Liver (tissue), 9 donors: ENCODE measurements around the gene TSEN2. TPM values are rescaled to one million over a fixed set of nuclear protein-coding genes. Genes with fewer than 3 reads are reported as not detected.
A peak's percentile ranks its signal among the peaks of the same experiment; 100 is the strongest.

Source experiments
- DNase-seq: peaks from one replicate; pipeline ENCODE4 v3.0.0-alpha.2; 2017; ENCODE audit warnings: low spot score
- H3K27ac ChIP-seq, 2 donors: one replicate each; pipeline ENCODE4 v1.7.0; 2013; ENCODE audit warnings: inconsistent platforms in 2 of 2, low read length in 2 of 2, control low read depth in 1 of 2, low read depth in 1 of 2, mild to moderate bottlenecking in 1 of 2
- H3K27me3 ChIP-seq, 4 donors: one replicate each; pipeline versions ENCODE4 v1.6.1 to v1.7.0; 2013; ENCODE audit warnings: low read length in 3 of 4, inconsistent platforms in 1 of 4, mild to moderate bottlenecking in 1 of 4, moderate library complexity in 1 of 4; ENCODE audit not compliant: control insufficient read depth in 4 of 4, insufficient read depth in 4 of 4
- H3K36me3 ChIP-seq, 4 donors: one replicate each; pipeline versions ENCODE4 v1.6.1 to v1.7.0; 2013; ENCODE audit warnings: low read length in 3 of 4, mild to moderate bottlenecking in 3 of 4, low read depth in 1 of 4, moderate library complexity in 1 of 4; ENCODE audit not compliant: control insufficient read depth in 4 of 4, insufficient read depth in 3 of 4
- H3K4me1 ChIP-seq, 4 donors: one replicate each; pipeline versions ENCODE4 v1.6.1 to v1.7.0; 2013; ENCODE audit warnings: low read length in 3 of 4, mild to moderate bottlenecking in 3 of 4, moderate library complexity in 1 of 4; ENCODE audit not compliant: control insufficient read depth in 4 of 4, insufficient read depth in 4 of 4
- H3K4me3 ChIP-seq, 3 donors: one replicate each; pipeline versions ENCODE4 v1.6.1 to v1.7.0; 2013; ENCODE audit warnings: low read length in 3 of 3, control low read depth in 1 of 3, low read depth in 1 of 3, mild to moderate bottlenecking in 1 of 3
- H3K9ac ChIP-seq, 2 donors: one replicate each; pipeline ENCODE4 v1.7.0; 2013; ENCODE audit warnings: low read length in 2 of 2, mild to moderate bottlenecking in 2 of 2, moderate library complexity in 2 of 2, control low read depth in 1 of 2, low read depth in 1 of 2
- H3K9me3 ChIP-seq, 4 donors: one replicate each; pipeline versions ENCODE4 v1.6.1 to v1.7.0; 2013; ENCODE audit warnings: low read length in 3 of 4; ENCODE audit not compliant: control insufficient read depth in 4 of 4
- EGR1 ChIP-seq, 2 donors: IDR thresholded peaks; 2 replicates each; pipeline ENCODE4 v1.6.1; 2016 to 2018; ENCODE audit warnings: antibody characterized with exemption in 2 of 2, low read depth in 2 of 2
- FOXA1 ChIP-seq: IDR thresholded peaks from 2 replicates; pipeline ENCODE4 v1.6.1; 2016; ENCODE audit warnings: antibody characterized with exemption
- FOXA2 ChIP-seq: IDR thresholded peaks from 2 replicates; pipeline ENCODE4 v1.6.1; 2016; ENCODE audit warnings: antibody characterized with exemption
- GABPA ChIP-seq, 2 donors: IDR thresholded peaks in 1 of 2; conservative IDR thresholded peaks in 1 of 2; 2 replicates each; pipeline ENCODE4 v1.6.1; 2016; ENCODE audit warnings: antibody characterized with exemption in 2 of 2, mild to moderate bottlenecking in 1 of 2, moderate library complexity in 1 of 2
- HNF4A ChIP-seq, 2 donors: conservative IDR thresholded peaks; 2 replicates each; pipeline ENCODE4 v1.6.1; 2016; ENCODE audit warnings: antibody characterized with exemption in 2 of 2, mild to moderate bottlenecking in 2 of 2
- HNF4G ChIP-seq: IDR thresholded peaks from 2 replicates; pipeline ENCODE4 v1.6.1; 2016; ENCODE audit warnings: antibody characterized with exemption
- JUND ChIP-seq, 2 donors: IDR thresholded peaks; 2 replicates each; pipeline ENCODE4 v1.6.1; 2016; ENCODE audit warnings: antibody characterized with exemption in 2 of 2
- NR2F2 ChIP-seq: IDR thresholded peaks from 2 replicates; pipeline ENCODE4 v1.6.1; 2016; ENCODE audit warnings: antibody characterized with exemption
- RAD21 ChIP-seq, 2 donors: IDR thresholded peaks; 2 replicates each; pipeline ENCODE4 v1.6.1; 2016; ENCODE audit warnings: antibody characterized with exemption in 2 of 2, mild to moderate bottlenecking in 2 of 2
- RXRA ChIP-seq, 2 donors: IDR thresholded peaks; 2 replicates each; pipeline ENCODE4 v1.6.1; 2017 to 2018; ENCODE audit warnings: antibody characterized with exemption in 2 of 2, mild to moderate bottlenecking in 1 of 2
- SP1 ChIP-seq: IDR thresholded peaks from 2 replicates; pipeline ENCODE4 v1.6.1; 2018; ENCODE audit warnings: antibody characterized with exemption, mild to moderate bottlenecking
- TAF1 ChIP-seq: conservative IDR thresholded peaks from 2 replicates; pipeline ENCODE4 v1.6.1; 2016; ENCODE audit warnings: antibody characterized with exemption, mild to moderate bottlenecking
- YY1 ChIP-seq: IDR thresholded peaks from 2 replicates; pipeline ENCODE4 v1.6.1; 2016; ENCODE audit warnings: antibody characterized with exemption, mild to moderate bottlenecking
- WGBS: extraction: QIAGEN DNeasy Blood & Tissue Kit; methylation state at CpG from one replicate; pipeline ENCODE4 v1.1.7; 2013; 5-methylcytosine and 5-hydroxymethylcytosine counted together
- polyA plus RNA-seq, 2 donors: library from polyadenylated mRNA; stranded (reverse) in 1 of 2; unstranded in 1 of 2; fragments of 200-250 nt in 1 of 2; fragments of >200 nt in 1 of 2; fragmentation: Nextera tagmentation in 1 of 2; extraction: Ambion mirVana in 1 of 2; gene quantifications; one replicate each; pipeline versions ENCODE4 v1.2.1 to v1.2.3, GENCODE V29; 2013 to 2015
- total RNA-seq, 2 donors: library from RNA; depleted of rRNA; stranded (reverse); fragments of >200 nt; gene quantifications; one replicate each; pipeline ENCODE4 v1.2.3, GENCODE V29; 2014
- TF ChIP-seq, protein P1 (sequence below): fragments of 150-350 bp; IDR thresholded peaks from 2 replicates; pipeline ENCODE4 v1.5.1; 2017; ENCODE audit warnings: improper control_type of control experiment, low read depth, low read length; ENCODE audit not compliant: missing input control
- TF ChIP-seq, protein P2 (sequence below): IDR thresholded peaks from 2 replicates; pipeline ENCODE4 v1.6.1; 2016; ENCODE audit warnings: antibody characterized with exemption
- TF ChIP-seq, protein P3 (sequence below): IDR thresholded peaks from 2 replicates; pipeline ENCODE4 v1.6.1; 2016; ENCODE audit warnings: antibody characterized with exemption, mild to moderate bottlenecking
- TF ChIP-seq, protein P4 (sequence below): IDR thresholded peaks from 2 replicates; pipeline ENCODE4 v1.6.1; 2016; ENCODE audit warnings: antibody characterized with exemption
- TF ChIP-seq, protein P5 (sequence below): IDR thresholded peaks from 2 replicates; pipeline ENCODE4 v1.6.1; 2016; ENCODE audit warnings: antibody characterized with exemption
- donor health status: healthy.
- donor health status: healthy.
- donor health status: healthy.
- donor health status: healthy.
- donor health status: healthy.

The TSEN2 gene
- total and polyA plus RNA-seq, 4 donors: 4.1 to 14.1 (median 6.9) TPM

DNA sequence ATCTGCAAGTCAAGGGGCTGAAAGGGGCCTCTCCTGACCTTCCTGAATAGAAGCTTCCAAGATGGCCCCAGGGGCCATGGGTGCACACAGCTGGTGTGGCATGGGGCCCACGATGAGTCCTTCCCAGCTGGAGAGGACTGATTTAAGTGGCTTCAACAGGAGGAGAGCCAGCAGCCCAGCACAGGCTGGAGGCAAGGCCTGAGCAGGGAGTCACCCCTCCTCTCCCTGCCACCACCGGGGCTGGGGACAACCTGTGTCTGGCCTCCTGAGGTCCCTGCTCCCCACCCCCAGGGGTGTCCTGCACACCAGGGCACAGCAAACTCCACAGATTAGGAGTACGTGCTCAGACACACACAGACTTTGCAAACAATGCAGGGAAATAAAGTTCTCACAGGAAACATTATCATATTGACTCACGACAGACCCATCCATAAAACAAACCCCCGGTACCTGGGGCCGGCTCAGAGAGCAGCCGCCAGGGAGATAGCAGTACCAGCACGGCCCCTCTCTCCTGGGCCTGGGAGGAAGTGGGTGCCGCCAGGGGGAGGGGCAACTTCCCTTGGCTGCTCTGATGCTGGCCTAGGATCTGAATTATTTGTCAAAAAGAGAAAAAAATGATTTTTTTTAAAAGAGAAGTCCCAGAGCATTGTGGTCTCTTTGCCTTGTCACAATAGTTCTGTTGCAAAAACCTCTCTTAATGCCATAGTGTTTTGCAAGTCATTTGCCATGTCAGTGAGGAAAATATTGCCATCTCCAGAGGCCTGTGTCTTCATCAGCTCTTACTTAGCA is 21.9 kb upstream of the TSEN2 start:
- no peak overlapping the region for H3K9ac ChIP-seq
- H3K4me1 ChIP-seq: peaks cover 3 to 10% (median 6%) of the 10 kb centered on the region in 4 donors
- H3K4me3 ChIP-seq: no peak overlapping the region
- no peak for DNase-seq
- no peak overlapping the region for H3K27ac ChIP-seq
- no peak for TF ChIP-seq YY1
- no peak for TF ChIP-seq RAD21 (IDR thresholded peaks at IDR 0.05)
- H3K36me3 ChIP-seq: no peaks in the 10 kb centered on the region
- H3K9me3 ChIP-seq: no peaks in the 10 kb centered on the region
- no peaks in the 10 kb centered on the region for H3K27me3 ChIP-seq
- WGBS: 58% methylated on average over 9 of the region's 9 CpGs

DNA sequence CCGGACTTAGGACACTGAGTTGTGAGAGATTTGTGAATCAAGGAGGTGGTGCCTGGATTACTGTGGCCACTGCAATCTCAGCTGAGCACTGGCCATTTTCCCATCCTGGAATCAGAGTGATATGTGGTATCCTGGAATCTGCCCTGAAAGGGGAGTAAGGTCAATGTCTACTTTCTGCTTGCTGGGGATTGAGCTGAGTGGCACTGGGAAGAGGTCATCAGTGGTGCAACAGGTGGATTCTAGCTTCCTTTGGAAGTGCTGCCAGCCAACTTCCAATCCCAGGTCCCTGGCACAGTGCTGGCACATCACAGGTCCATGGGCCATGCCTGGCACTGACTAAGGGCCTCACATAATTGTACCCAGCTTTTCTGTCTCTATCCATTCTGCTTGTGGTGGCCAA is 20.6 kb upstream of the TSEN2 start:
- TF ChIP-seq, protein P1, sequence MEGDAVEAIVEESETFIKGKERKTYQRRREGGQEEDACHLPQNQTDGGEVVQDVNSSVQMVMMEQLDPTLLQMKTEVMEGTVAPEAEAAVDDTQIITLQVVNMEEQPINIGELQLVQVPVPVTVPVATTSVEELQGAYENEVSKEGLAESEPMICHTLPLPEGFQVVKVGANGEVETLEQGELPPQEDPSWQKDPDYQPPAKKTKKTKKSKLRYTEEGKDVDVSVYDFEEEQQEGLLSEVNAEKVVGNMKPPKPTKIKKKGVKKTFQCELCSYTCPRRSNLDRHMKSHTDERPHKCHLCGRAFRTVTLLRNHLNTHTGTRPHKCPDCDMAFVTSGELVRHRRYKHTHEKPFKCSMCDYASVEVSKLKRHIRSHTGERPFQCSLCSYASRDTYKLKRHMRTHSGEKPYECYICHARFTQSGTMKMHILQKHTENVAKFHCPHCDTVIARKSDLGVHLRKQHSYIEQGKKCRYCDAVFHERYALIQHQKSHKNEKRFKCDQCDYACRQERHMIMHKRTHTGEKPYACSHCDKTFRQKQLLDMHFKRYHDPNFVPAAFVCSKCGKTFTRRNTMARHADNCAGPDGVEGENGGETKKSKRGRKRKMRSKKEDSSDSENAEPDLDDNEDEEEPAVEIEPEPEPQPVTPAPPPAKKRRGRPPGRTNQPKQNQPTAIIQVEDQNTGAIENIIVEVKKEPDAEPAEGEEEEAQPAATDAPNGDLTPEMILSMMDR: no peak
- TF ChIP-seq NR2F2 (peak; percentile 93), GABPA (IDR thresholded peaks at IDR 0.05 in 1 of 2, conservative IDR thresholded peaks at IDR 0.05 in 1 of 2) (peak in 1 of 2 donors; percentile 26), FOXA1 (peak; percentile 52), TAF1 (no peak), YY1 (peak; percentile 85), RXRA (IDR thresholded peaks at IDR 0.05) (peak; percentile 95 to 97), JUND (IDR thresholded peaks at IDR 0.05) (peak; percentile 88 to 94), HNF4A (conservative IDR thresholded peaks at IDR 0.05) (peak; percentile 98), RAD21 (IDR thresholded peaks at IDR 0.05) (peak; percentile 54 to 77), EGR1 (IDR thresholded peaks at IDR 0.05; ENCODE audit: low read depth in 2 of 2) (peak; percentile 33 to 80), FOXA2 (peak; percentile 45), HNF4G (peak; percentile 95), SP1 (peak; percentile 96)
- TF ChIP-seq, protein P2, sequence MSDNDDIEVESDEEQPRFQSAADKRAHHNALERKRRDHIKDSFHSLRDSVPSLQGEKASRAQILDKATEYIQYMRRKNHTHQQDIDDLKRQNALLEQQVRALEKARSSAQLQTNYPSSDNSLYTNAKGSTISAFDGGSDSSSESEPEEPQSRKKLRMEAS: peak; percentile 92
- TF ChIP-seq, protein P3, sequence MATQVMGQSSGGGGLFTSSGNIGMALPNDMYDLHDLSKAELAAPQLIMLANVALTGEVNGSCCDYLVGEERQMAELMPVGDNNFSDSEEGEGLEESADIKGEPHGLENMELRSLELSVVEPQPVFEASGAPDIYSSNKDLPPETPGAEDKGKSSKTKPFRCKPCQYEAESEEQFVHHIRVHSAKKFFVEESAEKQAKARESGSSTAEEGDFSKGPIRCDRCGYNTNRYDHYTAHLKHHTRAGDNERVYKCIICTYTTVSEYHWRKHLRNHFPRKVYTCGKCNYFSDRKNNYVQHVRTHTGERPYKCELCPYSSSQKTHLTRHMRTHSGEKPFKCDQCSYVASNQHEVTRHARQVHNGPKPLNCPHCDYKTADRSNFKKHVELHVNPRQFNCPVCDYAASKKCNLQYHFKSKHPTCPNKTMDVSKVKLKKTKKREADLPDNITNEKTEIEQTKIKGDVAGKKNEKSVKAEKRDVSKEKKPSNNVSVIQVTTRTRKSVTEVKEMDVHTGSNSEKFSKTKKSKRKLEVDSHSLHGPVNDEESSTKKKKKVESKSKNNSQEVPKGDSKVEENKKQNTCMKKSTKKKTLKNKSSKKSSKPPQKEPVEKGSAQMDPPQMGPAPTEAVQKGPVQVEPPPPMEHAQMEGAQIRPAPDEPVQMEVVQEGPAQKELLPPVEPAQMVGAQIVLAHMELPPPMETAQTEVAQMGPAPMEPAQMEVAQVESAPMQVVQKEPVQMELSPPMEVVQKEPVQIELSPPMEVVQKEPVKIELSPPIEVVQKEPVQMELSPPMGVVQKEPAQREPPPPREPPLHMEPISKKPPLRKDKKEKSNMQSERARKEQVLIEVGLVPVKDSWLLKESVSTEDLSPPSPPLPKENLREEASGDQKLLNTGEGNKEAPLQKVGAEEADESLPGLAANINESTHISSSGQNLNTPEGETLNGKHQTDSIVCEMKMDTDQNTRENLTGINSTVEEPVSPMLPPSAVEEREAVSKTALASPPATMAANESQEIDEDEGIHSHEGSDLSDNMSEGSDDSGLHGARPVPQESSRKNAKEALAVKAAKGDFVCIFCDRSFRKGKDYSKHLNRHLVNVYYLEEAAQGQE: peak; percentile 72
- TF ChIP-seq, protein P4, sequence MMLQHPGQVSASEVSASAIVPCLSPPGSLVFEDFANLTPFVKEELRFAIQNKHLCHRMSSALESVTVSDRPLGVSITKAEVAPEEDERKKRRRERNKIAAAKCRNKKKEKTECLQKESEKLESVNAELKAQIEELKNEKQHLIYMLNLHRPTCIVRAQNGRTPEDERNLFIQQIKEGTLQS: peak; percentile 68
- TF ChIP-seq, protein P5, sequence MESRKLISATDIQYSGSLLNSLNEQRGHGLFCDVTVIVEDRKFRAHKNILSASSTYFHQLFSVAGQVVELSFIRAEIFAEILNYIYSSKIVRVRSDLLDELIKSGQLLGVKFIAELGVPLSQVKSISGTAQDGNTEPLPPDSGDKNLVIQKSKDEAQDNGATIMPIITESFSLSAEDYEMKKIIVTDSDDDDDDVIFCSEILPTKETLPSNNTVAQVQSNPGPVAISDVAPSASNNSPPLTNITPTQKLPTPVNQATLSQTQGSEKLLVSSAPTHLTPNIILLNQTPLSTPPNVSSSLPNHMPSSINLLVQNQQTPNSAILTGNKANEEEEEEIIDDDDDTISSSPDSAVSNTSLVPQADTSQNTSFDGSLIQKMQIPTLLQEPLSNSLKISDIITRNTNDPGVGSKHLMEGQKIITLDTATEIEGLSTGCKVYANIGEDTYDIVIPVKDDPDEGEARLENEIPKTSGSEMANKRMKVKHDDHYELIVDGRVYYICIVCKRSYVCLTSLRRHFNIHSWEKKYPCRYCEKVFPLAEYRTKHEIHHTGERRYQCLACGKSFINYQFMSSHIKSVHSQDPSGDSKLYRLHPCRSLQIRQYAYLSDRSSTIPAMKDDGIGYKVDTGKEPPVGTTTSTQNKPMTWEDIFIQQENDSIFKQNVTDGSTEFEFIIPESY: peak; percentile 84
- peaks cover 3 to 10% (median 6%) of the 10 kb centered on the region in 4 donors for H3K4me1 ChIP-seq
- 36% methylated on average over 1 of the region's 1 CpG for WGBS
- H3K27me3 ChIP-seq: no peaks in the 10 kb centered on the region
- H3K36me3 ChIP-seq: no peaks in the 10 kb centered on the region
- no peak for DNase-seq
- H3K9ac ChIP-seq: no peak overlapping the region
- no peak overlapping the region for H3K27ac ChIP-seq
- no peak overlapping the region for H3K4me3 ChIP-seq
- no peaks in the 10 kb centered on the region for H3K9me3 ChIP-seq
